ENCODE data around the gene L3MBTL4. TPM values are rescaled to one million over a fixed set of nuclear protein-coding genes. Genes with fewer than 3 reads are reported as not detected.

Gene L3MBTL4
- total RNA-seq, 1 experiment from 2014 or later = not detected

GRCh38 chr18:5962362-5962761, 452.3 kb downstream of the L3MBTL4 start:
- no peak overlapping the region for H3K4me3 ChIP-seq (replicated peaks in 1 of 2; ENCODE audit: low read depth in 1 of 2, low read length in 2 of 2)
- no peaks in the 10 kb centered on the region for H3K36me3 ChIP-seq (ENCODE audit: control insufficient read depth in 1 of 2, insufficient read depth in 2 of 2, low read length in 2 of 2)
- H3K9me2 ChIP-seq (ENCODE audit: insufficient read depth) = no peaks in the 10 kb centered on the region
- no peaks in the 10 kb centered on the region for H4K20me1 ChIP-seq (ENCODE audit: insufficient read depth)
- ATAC-seq (no peak), DNase-seq (ENCODE audit: low read depth, low spot score) (no peak)
- peaks cover 8 to 23% of the 10 kb centered on the region in 2 experiments; a peak in 2 of 4 replicates for H3K9me3 ChIP-seq (ENCODE audit: control insufficient read depth in 1 of 2, insufficient read depth in 1 of 2, low read depth in 1 of 2, low read length in 2 of 2)
- no peak overlapping the region for H3K9ac ChIP-seq (ENCODE audit: low read length)
- no peaks in the 10 kb centered on the region for H3K27me3 ChIP-seq (ENCODE audit: insufficient read depth, low read length)
- no peaks in the 10 kb centered on the region for H3K4me1 ChIP-seq (ENCODE audit: control insufficient read depth in 1 of 2, insufficient read depth in 2 of 2, low read length in 2 of 2)
- H3K4me2 ChIP-seq (ENCODE audit: low read length) = no peak overlapping the region
- H3K27ac ChIP-seq (ENCODE audit: low read depth, low read length) = no peak overlapping the region
- H2AFZ ChIP-seq (ENCODE audit: low read depth, low read length, poor library complexity, severe bottlenecking) = no peak overlapping the region
- RAD21 ChIA-PET (ENCODE audit: low non-redundant PET in 1 of 2, low total read pairs in 2 of 2, uncharacterized antibody in 2 of 2, unreplicated experiment in 2 of 2) = no interaction called here
- TF ChIP-seq POLR2A (IDR thresholded peaks at IDR 0.05; ENCODE audit: borderline replicate concordance, extremely low read depth, insufficient read depth, insufficient read length) (no peak), FOSL1 (IDR thresholded peaks at IDR 0.05; ENCODE audit: low read depth) (no peak), EZH2 (IDR thresholded peaks at IDR 0.05) (no peak), RAD21 (IDR thresholded peaks at IDR 0.05; ENCODE audit: low read depth) (no peak), EGR1 (IDR thresholded peaks at IDR 0.05; ENCODE audit: low read depth) (no peak), ELF1 (IDR thresholded peaks at IDR 0.05; ENCODE audit: borderline replicate concordance, low read depth) (no peak), ZNF274 (IDR thresholded peaks at IDR 0.05; ENCODE audit: low read depth, low read length) (no peak), ZBTB33 (IDR thresholded peaks at IDR 0.05; ENCODE audit: extremely low read depth, insufficient replicate concordance, low read length) (no peak)
- intact Hi-C loops (cut with micrococcal nuclease) = no loop called here
- POLR2A ChIA-PET = no interaction called here
- BruUV-seq (replicated peaks) = no TSS peak
- CTCF ChIA-PET = no interaction called here
- H3K79me2 ChIP-seq (ENCODE audit: insufficient read depth, low read length) = no peaks in the 10 kb centered on the region

- H3K79me2 ChIP-seq (ENCODE audit: insufficient read depth, low read length) = no peaks in the 10 kb centered on the region
- POLR2A ChIA-PET = no interaction called here
- H4K20me1 ChIP-seq (ENCODE audit: insufficient read depth) = no peaks in the 10 kb centered on the region
- no peak for DNase-seq (ENCODE audit: low read depth, low spot score)
- H3K27ac ChIP-seq (ENCODE audit: low read depth, low read length) = no peak overlapping the region
- RAD21 ChIA-PET (ENCODE audit: low non-redundant PET in 1 of 2, low total read pairs in 2 of 2, uncharacterized antibody in 2 of 2, unreplicated experiment in 2 of 2) = no interaction called here
- no peaks in the 10 kb centered on the region for H3K4me1 ChIP-seq (ENCODE audit: control insufficient read depth in 1 of 2, insufficient read depth in 2 of 2, low read length in 2 of 2)
- TF ChIP-seq EZH2 (IDR thresholded peaks at IDR 0.05) = no peak
- TF ChIP-seq ZFX (IDR thresholded peaks at IDR 0.05) = no peak
- TF ChIP-seq CBX3 (IDR thresholded peaks at IDR 0.05; ENCODE audit: low read depth) = no peak
- no peak for TF ChIP-seq TCF7L2 (IDR thresholded peaks at IDR 0.05; ENCODE audit: borderline replicate concordance, extremely low read depth, insufficient read depth, insufficient read length)
- no peak for TF ChIP-seq FOSL1 (IDR thresholded peaks at IDR 0.05; ENCODE audit: low read depth)
- TF ChIP-seq YY1 (IDR thresholded peaks at IDR 0.05; ENCODE audit: extremely low read depth, insufficient replicate concordance, low read depth, low read length) = no peak
- TF ChIP-seq EGR1 (IDR thresholded peaks at IDR 0.05; ENCODE audit: low read depth) = no peak
- TF ChIP-seq ELF1 (IDR thresholded peaks at IDR 0.05; ENCODE audit: borderline replicate concordance, low read depth) = no peak
- BruUV-seq (replicated peaks) = no TSS peak
- H3K9ac ChIP-seq (ENCODE audit: low read length) = no peak overlapping the region
- no peaks in the 10 kb centered on the region for H3K36me3 ChIP-seq (ENCODE audit: control insufficient read depth in 1 of 2, insufficient read depth in 2 of 2, low read length in 2 of 2)
- H3K9me2 ChIP-seq (ENCODE audit: insufficient read depth) = no peaks in the 10 kb centered on the region
- no peak overlapping the region for H3K4me2 ChIP-seq (ENCODE audit: low read length)
- no peak overlapping the region for H2AFZ ChIP-seq (ENCODE audit: low read depth, low read length, poor library complexity, severe bottlenecking)
- CTCF ChIA-PET = no interaction called here
- no peak overlapping the region for H3K4me3 ChIP-seq (replicated peaks in 1 of 2; ENCODE audit: low read depth in 1 of 2, low read length in 2 of 2)
- no peaks in the 10 kb centered on the region for H3K27me3 ChIP-seq (ENCODE audit: insufficient read depth, low read length)
- ATAC-seq = no peak
- intact Hi-C loops (cut with micrococcal nuclease) = no loop called here
- H3K9me3 ChIP-seq (ENCODE audit: control insufficient read depth in 1 of 2, insufficient read depth in 1 of 2, low read depth in 1 of 2, low read length in 2 of 2) = peaks cover 6 to 24% of the 10 kb centered on the region in 2 experiments; a peak in 2 of 4 replicates
These were observed 452.9 kb downstream of the L3MBTL4 start for GRCh38 chr18:5961828-5962150.
